GM18907 (cell line): ENCODE results near the gene PRR30.

Experiments used
- ATAC-seq: cut with Tn5 transposase; IDR thresholded peaks from one replicate; pipeline ENCODE4 v1.9.1; 2021; ENCODE audit warnings: mild to moderate bottlenecking, moderate library complexity; ENCODE audit not compliant: unreplicated experiment

PRR30 gene

DNA sequence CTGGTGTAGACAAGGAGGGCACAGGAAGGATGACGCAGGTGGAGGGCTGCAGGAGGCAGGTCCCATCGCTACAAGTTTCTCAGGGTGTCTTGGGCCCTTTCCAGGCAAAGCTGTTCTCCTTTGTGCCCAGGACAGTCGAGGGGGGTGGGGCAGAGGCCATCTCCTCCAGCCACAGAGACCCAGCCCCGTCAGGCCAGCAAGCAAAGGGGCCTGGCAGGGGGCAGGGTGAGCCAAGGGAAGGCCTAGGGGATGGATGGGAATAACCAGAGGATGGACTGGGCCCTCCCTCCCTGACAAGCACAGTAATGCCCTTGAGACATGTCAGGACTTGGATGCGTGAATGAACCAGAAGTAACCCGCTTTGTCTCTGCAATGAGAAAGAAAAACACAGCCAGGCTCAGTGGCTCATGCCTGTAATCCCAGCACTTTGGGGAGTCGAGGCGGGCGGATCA, 15.9 kb upstream of the PRR30 start:
- no peak for ATAC-seq

DNA sequence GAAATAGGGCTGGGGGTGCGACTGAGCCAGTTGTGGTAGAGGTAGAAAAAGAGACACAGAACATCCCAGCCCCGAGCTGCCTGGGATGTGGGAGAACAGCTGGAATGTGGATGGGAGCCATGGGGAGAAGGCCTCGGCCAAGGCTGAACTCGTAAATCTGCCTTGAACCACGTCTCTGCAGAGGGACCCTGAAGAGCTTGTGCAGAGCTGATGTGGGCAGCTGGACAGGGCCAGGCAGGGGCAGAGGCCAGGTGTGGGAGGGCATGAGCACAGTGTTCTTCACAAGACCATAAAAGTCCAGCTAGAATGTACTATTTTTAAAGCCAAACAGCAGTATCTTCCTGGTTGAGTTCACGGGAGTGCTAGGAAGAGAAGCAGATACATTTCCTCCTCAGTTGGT, 15.3 kb upstream of the PRR30 start:
- no peak for ATAC-seq

DNA sequence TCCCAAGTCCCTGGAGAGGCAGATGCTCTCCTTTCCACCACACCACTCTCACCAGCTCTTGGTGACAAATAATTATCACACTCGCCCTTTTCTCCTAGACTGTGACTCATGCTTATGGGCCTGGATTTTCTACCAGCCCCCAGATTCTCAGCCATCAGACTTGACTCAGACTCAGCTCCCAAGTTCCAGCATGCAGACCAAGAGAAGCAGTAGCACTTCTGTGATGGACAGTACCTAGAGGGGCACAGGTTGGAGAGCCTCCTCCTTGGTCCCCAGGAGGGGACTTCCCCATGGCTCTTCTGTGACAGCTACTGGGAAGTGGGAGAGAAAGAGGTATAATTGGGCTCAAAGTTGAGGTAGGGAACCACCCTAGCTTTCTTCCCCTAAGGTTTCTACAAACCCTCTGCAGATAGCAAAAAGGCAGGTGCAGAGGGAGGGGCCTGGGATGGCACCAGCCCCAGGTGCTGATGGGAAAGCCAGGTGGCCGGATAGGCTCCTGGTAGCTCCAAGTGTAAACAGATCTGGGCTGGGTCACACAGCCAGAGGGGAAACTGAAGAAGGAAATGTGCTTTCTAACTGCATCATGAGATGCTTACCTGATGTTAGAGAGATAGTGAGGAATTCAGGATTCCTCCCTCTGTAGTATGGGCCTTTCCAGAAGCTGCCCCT, 13.7 kb upstream of the PRR30 start:
- ATAC-seq = no peak

DNA sequence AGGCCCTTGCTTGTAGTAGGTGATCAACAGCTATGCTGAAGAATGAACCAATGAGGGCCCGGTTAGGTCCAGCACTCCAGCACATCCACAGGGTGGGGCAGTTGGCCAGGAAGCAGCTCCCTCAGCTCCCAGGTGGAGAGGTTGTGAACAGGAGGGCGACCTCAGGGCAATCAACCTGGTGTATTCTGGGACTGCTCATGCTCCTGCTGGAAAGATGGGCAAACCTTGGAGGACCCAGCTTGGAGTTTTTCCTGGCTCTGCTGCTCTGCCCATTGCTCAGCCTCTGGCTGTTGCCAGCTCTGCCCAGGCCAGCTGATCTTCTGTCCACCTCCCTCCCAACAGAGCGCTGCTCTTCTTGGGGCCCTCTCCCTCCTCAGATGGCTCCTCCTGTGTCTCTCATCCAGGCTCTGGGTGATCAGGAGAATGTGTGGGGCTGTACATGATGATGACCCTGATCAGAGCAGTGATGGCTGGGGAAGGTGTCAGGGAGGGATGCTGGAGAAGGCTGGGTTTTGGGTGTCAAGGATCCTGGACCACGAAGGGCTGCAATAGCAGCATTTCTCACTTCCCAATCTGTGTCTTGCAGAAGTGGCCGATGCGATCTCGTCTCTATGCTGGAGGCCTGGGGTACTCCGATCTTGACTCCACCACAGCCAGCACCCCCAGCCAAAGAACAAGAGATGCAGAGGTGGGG, 13.0 kb upstream of the PRR30 start:
- ATAC-seq = no peak

DNA sequence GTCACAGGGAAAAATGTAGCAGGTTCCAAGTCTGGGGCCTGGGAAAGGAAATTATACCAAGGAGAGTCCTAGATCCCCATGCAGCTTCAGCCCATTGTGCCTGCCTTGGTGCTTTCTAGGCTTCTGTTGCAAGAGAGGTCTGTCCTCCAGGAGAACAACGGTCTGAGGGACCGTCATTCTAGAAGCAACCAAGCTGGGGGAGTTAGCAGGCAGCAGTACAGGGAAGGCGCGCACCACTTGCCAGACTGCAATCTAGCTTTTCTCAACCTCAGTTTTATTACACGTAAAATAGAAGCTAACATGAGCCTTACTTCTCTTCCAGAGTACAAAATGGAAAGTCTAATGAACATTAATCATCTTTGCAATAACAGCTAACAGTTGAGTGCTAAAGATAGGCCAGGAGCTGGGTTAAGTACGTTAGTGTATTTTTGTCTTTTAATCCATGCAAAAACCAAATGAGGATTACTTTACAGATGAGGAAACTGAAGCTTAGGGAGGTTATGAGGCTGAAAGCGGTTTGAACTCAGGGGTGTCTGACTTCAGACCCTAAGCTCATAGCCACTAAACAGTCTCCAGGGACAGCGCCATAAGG, 11.5 kb upstream of the PRR30 start:
- ATAC-seq = no peak

DNA sequence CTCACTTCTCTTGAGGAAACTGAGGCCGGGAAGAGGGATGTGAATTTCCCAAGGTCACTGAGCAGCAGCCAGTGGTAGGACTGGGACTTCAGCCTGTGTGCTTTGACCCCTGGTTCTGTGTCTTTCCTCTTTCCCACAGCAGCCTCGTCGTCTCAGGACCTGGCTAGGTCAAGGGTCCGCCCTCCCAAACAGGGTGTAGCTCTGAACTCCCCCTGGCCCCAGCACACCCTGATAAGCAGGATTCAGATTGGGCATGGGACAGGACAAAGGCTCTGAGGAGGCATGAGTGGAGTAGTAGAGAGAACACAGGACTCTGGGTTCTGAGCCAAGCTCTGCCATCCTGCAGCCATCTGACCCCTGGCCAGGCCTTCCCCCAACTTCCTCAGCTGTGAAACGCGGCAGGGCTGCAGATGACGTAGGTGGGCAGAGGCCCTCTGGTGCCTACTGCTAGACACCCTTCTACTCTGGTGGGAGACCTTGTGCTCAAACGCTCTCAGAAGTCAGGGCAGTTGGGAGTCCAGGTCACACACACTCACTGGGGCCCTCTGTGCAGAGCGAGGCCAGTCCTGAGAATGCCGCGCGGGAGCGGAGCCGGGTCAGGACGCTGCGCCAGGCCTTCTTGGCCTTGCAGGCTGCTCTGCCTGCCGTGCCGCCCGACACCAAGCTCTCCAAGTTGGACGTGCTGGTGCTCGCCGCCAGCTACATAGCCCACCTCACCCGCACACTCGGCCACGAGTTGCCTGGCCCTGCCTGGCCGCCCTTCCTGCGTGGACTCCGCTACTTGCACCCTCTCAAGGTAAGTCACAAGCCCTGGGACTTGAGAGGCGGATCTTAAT, 10.6 kb upstream of the PRR30 start:
- ATAC-seq = no peak

DNA sequence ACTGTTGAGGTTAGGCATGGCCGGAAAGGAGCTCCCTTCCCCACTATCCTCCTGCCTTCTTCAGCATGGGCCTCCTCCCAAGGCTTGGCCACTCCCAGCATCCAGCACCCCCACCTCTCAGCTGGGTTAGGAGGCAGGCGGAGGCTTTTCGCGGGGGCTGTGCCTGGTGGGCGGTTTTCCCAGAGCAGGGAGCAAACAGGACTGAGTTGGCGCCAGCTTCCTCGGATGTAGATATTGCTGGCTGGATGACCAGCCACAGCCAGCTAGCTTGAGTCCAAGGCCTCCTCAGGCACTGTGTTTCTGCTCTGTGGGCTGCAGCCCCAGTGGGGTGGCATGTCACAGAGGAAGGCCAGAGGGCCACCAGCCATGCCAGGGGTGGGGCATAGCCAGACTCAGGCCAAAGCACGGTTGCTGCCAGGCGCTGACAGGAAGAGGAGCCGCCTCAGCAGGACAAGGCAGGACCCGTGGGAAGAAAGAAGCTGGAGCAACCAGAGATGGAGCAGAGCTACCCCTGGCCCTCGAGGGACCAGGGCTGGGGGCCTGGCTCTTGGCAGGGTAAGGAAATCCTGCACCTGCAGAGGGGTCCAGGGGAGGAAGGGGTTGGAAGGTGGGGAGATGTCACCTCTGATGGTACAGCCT, 9.7 kb upstream of the PRR30 start, which contains the start of gene TCF23:
TCF23 (plus strand) TSS at position 204 of the 639 bp plus-strand sequence; CDS start at position 334, 130 bp downstream.
- no peak for ATAC-seq

DNA sequence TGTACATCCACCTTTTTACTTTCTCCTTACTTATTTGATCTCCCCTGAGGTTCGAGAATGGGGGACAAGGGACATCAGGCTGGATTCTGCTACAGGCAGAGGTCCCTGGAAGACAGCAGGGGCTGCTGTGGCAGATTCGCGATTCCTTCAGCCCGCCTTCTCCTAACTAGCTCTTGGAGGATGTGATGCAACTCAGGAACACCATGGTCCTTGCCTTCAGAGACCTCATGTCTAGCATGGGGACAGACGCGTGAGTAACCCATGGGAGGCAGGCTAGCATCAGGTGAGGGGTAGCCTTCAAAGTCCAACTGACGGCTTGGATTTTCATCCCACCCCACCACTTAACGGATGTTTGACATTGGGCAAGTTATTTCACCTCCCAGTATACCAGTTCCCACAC, 8.7 kb upstream of the PRR30 start:
- no peak for ATAC-seq

DNA sequence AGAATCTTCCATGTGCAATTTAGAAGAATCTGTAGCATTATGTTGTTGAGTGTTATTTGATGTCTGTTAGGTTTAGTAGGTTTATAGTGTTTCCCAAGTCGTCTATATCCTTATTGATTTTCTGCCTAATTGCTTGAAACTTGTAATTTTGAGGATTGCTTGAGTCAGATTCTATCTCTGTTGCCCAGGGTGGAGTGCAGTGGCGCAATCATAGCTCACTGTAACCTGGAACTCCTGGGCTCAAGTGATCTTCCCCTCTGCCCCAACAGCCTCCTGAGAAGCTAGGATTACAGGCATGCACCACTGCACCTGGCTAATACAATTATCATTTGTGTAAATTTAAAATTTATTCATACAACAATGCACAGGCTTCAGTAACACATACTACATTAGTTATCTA, 6.5 kb upstream of the PRR30 start:
- ATAC-seq = no peak

DNA sequence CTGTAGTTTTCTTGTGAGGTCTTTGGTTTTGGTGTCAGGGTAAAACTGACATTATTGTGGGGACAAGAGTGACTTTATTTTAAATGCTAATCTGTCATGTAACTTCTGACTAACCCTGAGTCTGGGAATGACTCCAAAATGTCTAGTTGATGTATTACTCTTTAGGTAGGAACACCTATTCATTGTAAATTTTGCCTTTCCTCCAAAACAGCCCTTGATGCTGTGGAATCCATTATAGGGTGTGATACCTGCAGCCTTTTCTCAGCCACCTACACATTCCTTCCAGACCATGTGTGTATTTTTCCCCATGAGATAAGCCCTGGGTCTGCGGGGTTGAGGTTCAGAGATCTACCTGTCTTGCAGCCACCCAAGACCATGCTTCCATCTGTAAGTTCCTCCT, 4.1 kb upstream of the PRR30 start:
- no peak for ATAC-seq

DNA sequence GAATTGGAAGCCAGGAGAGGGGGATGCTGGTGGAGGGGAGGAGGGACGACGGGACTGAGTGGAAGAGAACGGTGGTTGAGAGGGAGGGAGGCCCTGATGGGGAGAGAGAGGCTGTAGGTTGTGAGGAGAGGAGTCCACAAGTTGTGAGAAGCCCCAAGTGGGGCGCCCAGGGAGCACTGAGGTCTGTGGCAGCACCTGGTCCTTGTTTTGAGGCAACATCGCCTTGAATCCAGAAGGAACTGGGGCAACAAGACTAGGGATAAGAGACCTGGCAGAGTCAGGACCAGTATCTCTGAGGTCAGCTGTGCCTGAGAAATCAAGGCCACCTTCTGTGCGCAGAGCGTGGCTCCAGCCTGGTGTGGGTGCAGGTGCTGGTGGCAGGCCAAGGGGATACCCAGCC, 1.1 kb downstream of the PRR30 start:
- no peak for ATAC-seq

DNA sequence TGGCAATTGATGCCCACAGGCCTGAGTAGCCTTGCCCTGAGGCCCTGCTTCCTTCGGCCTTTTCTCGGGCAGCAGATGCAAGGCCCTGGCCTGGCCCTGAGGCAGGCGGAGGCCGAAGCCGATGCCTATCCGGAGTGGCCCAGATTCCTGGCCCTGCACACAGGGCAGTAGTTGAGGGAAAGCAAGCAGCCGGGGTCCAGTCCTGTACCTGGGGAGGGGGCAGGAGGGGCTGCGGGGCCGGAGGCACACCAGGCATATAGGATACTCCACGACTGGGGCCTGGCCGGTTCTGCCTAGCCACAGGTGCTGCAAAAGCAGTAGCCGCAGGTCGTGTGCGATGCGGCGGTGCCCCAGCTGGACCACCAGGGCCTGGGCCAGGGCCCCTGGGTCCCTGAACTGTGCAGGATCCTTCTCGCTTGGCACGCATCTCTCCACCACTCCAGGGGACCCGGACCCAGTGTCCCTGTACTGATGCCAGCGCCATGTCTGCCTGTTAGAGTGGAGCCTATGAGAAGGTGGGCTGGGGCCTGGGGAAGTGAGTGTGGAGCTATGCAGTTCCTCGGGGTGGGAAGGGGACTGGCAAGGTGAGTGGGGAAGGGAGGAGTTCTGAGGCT, 1.8 kb downstream of the PRR30 start:
- no peak for ATAC-seq

DNA sequence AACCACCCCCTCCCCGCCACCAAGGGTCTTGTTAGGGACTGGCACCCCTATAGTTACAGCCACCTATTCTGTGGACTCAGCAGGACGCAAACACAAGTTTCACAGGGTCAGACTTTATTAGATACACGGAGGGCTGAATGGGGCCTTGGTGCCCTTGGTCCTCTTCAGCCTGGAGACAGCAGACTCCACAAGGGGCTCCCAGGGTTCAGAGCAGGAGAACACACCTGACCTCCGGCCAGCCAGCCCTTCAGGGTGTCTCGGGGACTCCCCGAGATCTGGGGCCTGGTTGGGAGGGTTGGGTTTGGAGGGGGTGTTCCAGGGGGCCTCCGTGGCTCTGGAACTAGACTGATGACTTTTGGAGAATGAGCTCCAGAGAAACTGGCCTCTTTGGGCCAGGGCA, 2.5 kb downstream of the PRR30 start:
- ATAC-seq = no peak

DNA sequence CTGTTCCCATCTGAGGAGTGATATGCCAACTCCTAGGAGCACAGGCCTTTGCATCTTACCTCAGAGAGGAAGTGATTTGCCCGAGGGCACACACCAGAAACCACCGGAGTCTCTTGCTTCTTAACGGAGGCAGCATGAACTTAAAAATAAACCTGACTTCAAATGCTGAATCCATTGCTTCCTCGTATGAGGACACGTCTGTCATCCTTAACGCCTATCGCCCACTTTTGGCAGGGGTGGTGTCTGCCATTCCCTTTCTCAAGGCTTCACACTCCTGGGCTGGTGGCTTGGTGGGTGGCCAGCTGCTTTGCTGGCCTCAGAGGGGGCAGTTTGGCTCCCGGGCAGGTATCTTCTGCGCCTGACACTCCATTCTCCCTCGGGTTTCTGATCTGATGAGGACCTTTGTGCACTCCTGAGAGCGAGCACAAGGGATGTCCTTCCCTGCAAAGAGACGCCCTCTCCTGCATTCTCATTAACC, 3.7 kb downstream of the PRR30 start:
- ATAC-seq = no peak

DNA sequence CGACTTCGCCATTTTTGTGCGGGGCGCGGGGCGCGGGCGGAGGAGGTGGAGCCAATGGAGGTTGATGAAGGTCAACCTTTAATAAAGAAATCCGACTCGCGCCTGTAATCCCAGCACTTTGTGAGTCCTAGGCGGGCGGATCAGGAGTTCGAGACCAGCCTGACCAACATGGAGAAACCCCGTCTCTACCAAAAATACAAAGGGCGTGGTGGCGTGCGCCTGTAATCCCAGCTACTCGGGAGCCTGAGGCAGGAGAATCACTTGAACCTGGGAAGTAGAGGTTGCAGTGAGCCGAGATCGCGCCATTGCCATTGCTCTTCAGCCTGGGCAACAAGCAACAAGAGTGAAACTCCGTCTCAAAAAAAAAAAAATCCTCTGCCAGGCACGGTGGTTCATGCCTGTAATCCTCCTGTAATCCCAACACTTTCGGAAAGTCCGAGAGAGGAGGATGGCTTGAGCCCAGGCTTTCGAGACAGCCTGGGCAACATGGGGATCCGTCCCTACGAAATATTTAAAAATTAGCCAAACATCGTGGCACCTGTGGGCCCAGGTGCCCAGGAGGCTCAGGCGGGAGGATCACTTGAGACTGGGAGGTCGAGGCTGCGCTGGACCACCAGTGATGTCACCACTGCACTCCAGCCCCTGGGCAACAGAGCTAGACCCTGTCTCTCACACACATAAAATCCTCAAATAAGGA, 4.3 kb downstream of the PRR30 start:
- no peak for ATAC-seq

DNA sequence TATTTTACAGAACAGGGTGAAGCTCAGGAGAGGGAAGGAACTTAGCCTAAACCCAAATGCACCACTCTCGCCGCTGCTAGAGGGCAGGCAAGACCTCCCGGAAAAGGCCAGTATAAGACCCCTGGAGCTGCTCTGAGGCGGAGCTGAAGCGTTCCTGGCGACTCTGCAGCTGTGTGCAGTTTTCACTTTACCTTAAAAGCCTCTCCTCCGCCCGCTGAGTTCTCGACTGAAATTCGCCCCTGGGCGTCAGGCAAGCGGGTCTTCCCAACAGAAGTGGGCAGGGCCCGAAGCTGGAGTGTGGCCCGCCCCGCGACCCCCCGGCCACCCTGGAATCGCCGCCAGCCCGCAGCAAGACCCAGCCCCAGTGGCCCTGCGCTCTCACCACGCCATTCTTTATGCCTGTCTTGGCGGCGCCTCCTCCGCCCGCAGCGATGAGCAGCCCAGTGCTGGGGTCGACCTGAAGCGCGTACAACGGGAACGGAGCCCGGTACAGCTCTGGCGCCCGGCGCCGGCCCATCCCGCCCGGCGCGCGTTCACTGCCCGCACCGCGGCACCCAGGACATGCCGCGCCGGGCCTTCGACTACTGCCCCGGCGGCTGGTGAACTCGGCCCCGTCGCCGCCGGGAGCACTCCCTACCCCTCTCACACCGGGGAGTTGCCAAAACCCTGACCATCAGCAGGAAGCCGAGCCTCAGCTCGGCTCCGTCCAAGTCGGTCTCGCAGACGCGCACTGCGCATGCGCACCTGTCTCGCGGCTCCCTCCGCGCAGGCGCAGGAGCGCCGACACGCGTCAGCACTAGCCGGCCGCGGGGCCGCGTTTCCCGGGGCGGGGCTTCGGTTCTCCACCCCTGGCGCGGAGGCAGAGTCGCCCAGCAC, 5.1 kb downstream of the PRR30 start, which contains the start of gene PREB:
PREB (minus strand) TSS at position 732 of the 876 bp plus-strand sequence; CDS start at position 517, 215 bp downstream.
- peak; percentile 80 for ATAC-seq

DNA sequence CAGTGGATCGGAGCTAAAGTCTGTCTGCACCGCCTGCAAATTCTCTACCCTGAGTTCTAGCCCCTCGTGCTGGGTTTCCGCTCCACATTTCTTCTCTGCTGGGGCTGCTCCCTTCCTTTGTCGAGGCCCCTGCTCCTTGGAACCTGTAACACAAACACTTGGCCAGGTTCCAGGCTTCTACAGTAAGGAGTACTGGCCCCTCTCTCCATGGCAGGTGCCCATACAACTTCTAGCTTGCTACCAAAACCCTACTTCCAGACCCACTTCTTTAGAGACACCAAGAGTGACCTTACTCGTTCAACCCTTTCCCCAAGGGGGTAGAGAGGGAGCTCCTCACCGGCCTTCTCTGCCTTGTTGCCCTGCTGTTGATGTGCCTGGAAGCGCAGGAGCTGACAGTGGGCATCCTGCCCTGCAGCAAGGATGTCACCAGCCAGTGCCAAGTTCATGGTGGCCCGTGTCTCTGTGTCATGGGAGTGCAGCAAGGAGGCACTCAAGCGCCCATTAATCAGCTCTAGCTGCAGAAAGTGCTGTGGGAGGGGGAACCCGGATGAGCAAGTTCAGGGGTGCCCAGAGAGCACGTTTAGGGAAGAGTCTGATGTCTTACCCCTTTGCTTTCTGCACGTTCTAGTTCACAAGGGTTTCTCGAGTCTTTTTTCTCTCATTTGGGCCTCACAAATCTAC, 5.9 kb downstream of the PRR30 start:
- ATAC-seq = no peak

DNA sequence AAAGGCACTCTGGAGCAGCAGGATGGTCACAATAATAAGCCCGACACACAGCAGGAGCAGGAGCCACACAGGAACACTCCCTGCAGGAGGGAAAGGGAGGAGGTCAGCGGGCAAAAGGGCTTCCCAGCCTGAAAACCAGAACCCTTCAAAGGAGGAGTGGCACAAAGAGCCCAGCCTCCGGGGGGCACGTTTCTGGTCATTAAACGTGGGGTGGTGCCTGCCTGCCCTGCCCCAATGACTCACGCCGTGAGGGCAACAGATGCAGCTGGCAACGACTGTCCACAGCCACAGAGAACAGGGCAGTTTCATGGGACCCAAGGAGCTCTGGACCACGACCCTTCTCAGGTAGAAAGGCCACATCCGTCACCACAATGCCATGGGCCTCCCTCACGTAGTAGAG, 7.8 kb downstream of the PRR30 start:
- ATAC-seq = no peak
